ENCODE results near the gene TOR1B.
A peak's percentile ranks its signal among the peaks of the same experiment; 100 is the strongest.

Gene TOR1B

GRCh38 chr9:129802833-129803675 lies at the start of gene TOR1B:
Gene TOR1B (plus strand): TSS chr9:129803184. CDS start chr9:129803213, 29 bp downstream.
- Histone ChIP-seq H3K27me3 (ENCODE audit: control insufficient read depth, low read length) (no peaks in the 10 kb centered on the region), H3K9me3 (ENCODE audit: control insufficient read depth, insufficient read depth, low read length) (no peaks in the 10 kb centered on the region), H3F3A (ENCODE audit: control insufficient read depth, insufficient read depth) (peaks cover 5% of the 10 kb centered on the region; the same call in 1 of the 2 replicates), H4K20me1 (ENCODE audit: control insufficient read depth, insufficient read depth, low read depth, low read length) (no peaks in the 10 kb centered on the region), H3K79me2 (ENCODE audit: control insufficient read depth, low read length) (peaks cover 11% of the 10 kb centered on the region), H3K36me3 (ENCODE audit: control insufficient read depth, low read length) (peaks cover 12% of the 10 kb centered on the region), H3K4me1 (ENCODE audit: control insufficient read depth, low read length) (peaks cover 12% of the 10 kb centered on the region), H3K27ac (ENCODE audit: low read depth, low read length) (no peak within 1 kb of the TSS), H3K9me2 (replicated peaks; ENCODE audit: control insufficient read depth, low read length) (no peaks in the 10 kb centered on the region), H3K4me2 (ENCODE audit: low read length) (peak within 1 kb of the TSS; percentile 87), H3K4me3 (ENCODE audit: low read length) (peak within 1 kb of the TSS; percentile 85)
- TF ChIP-seq EZH2phosphoT487 (IDR thresholded peaks at IDR 0.05; ENCODE audit: borderline replicate concordance, low read length) (no peak), CTCF (IDR thresholded peaks at IDR 0.05; ENCODE audit: low read depth, low read length, poor library complexity, severe bottlenecking) (no peak)

- Histone ChIP-seq H3F3A (ENCODE audit: control insufficient read depth, insufficient read depth) (no peaks in the 10 kb centered on the region), H3K27me3 (ENCODE audit: control insufficient read depth, low read length) (peaks cover 18% of the 10 kb centered on the region; the same call in 1 of the 2 replicates), H3K4me1 (ENCODE audit: control insufficient read depth, low read length) (no peaks in the 10 kb centered on the region), H3K9me3 (ENCODE audit: control insufficient read depth, insufficient read depth, low read length) (no peaks in the 10 kb centered on the region), H3K4me2 (ENCODE audit: low read length) (no peak overlapping the region), H3K36me3 (ENCODE audit: control insufficient read depth, low read length) (no peaks in the 10 kb centered on the region), H3K4me3 (ENCODE audit: low read length) (no peak overlapping the region), H3K9me2 (replicated peaks; ENCODE audit: control insufficient read depth, low read length) (no peaks in the 10 kb centered on the region), H4K20me1 (ENCODE audit: control insufficient read depth, insufficient read depth, low read depth, low read length) (no peaks in the 10 kb centered on the region), H3K79me2 (ENCODE audit: control insufficient read depth, low read length) (no peaks in the 10 kb centered on the region), H3K27ac (ENCODE audit: low read depth, low read length) (no peak overlapping the region)
- TF ChIP-seq EZH2phosphoT487 (IDR thresholded peaks at IDR 0.05; ENCODE audit: borderline replicate concordance, low read length), result no peak
- TF ChIP-seq CTCF (IDR thresholded peaks at IDR 0.05; ENCODE audit: low read depth, low read length, poor library complexity, severe bottlenecking), result no peak
These were observed 47.8 kb upstream of the TOR1B start for GRCh38 chr9:129755151-129755550.

- no peak overlapping the region for H3K27ac ChIP-seq (ENCODE audit: low read depth, low read length)
- no peaks in the 10 kb centered on the region for H3K36me3 ChIP-seq (ENCODE audit: control insufficient read depth, low read length)
- peaks cover 19% of the 10 kb centered on the region for H3K27me3 ChIP-seq (ENCODE audit: control insufficient read depth, low read length)
- H3K9me2 ChIP-seq (replicated peaks; ENCODE audit: control insufficient read depth, low read length), result no peaks in the 10 kb centered on the region
- no peaks in the 10 kb centered on the region for H3F3A ChIP-seq (ENCODE audit: control insufficient read depth, insufficient read depth)
- TF ChIP-seq CTCF (IDR thresholded peaks at IDR 0.05; ENCODE audit: low read depth, low read length, poor library complexity, severe bottlenecking), result no peak
- no peak for TF ChIP-seq EZH2phosphoT487 (IDR thresholded peaks at IDR 0.05; ENCODE audit: borderline replicate concordance, low read length)
- H3K79me2 ChIP-seq (ENCODE audit: control insufficient read depth, low read length), result no peaks in the 10 kb centered on the region
- no peak overlapping the region for H3K4me3 ChIP-seq (ENCODE audit: low read length)
- H3K4me1 ChIP-seq (ENCODE audit: control insufficient read depth, low read length), result no peaks in the 10 kb centered on the region
- no peak overlapping the region for H3K4me2 ChIP-seq (ENCODE audit: low read length)
- no peaks in the 10 kb centered on the region for H3K9me3 ChIP-seq (ENCODE audit: control insufficient read depth, insufficient read depth, low read length)
- H4K20me1 ChIP-seq (ENCODE audit: control insufficient read depth, insufficient read depth, low read depth, low read length), result no peaks in the 10 kb centered on the region
These were observed 46.8 kb upstream of the TOR1B start for GRCh38 chr9:129756191-129756590.

Measured in DOHH2 (cell line).